Calu3 (cell line): ENCODE data around the gene MACF1. TPM values are rescaled to one million over a fixed set of nuclear protein-coding genes. Genes with fewer than 3 reads are reported as not detected.
A peak's percentile ranks its signal among the peaks of the same experiment; 100 is the strongest.

Experiments used
- BruUV-seq: library from RNA; stranded (reverse); fragments of 400-500 nt; replicated peaks from 2 replicates; lab custom pipeline; 2021; lab: Mats Ljungman, UMichigan
- CTCF ChIA-PET: fragments of 300-600 bp; sonication (Branson Sonifier 250); formaldehyde crosslinking; loops from one replicate; lab custom pipeline; 2022; ENCODE audit warnings: antibody characterized with exemption; lab: Charles Lee
- DNase-seq: peaks from one replicate; pipeline ENCODE4 v3.0.0; 2022
- H3K27ac Mint-ChIP-seq: one replicate; pipeline ENCODE4 v1.8.0; 2022; ENCODE audit warnings: mixed read lengths; ENCODE audit not compliant: unreplicated experiment
- H3K27me3 Mint-ChIP-seq: one replicate; pipeline ENCODE4 v1.8.0; 2022; ENCODE audit warnings: mixed read lengths; ENCODE audit not compliant: unreplicated experiment
- H3K36me3 Mint-ChIP-seq: one replicate; pipeline ENCODE4 v1.8.0; 2022; ENCODE audit warnings: mild to moderate bottlenecking, moderate library complexity, mixed read lengths; ENCODE audit not compliant: insufficient read depth, unreplicated experiment
- H3K4me1 Mint-ChIP-seq: one replicate; pipeline ENCODE4 v1.8.0; 2022; ENCODE audit warnings: mild to moderate bottlenecking, low read depth, mixed read lengths; ENCODE audit not compliant: unreplicated experiment
- H3K4me3 Mint-ChIP-seq: one replicate; pipeline ENCODE4 v1.8.0; 2022; ENCODE audit warnings: mild to moderate bottlenecking, low read depth, moderate library complexity, mixed read lengths; ENCODE audit not compliant: unreplicated experiment
- H3K9me3 Mint-ChIP-seq: one replicate; pipeline ENCODE4 v1.8.0; 2022; ENCODE audit warnings: low read depth, mixed read lengths; ENCODE audit not compliant: unreplicated experiment
- intact Hi-C: fragments of 100-400 bp; cut with micrococcal nuclease; formaldehyde crosslinking; loops from one replicate; pipeline ENCODE4 v1.10.0; 2022; ENCODE audit not compliant: unreplicated experiment
- total RNA-seq: library from RNA; stranded (reverse); gene quantifications from 2 replicates; pipeline ENCODE4 v1.2.3, GENCODE V29; 2022
- TF ChIP-seq, protein P1 (sequence below): fragments of 200-600 bp; IDR thresholded peaks from one replicate; pipeline ENCODE4 v1.8.0; 2022; ENCODE audit warnings: antibody characterized with exemption; ENCODE audit not compliant: unreplicated experiment

MACF1 gene
- total RNA-seq, 1 experiment from 2014 or later, result 705 TPM

DNA sequence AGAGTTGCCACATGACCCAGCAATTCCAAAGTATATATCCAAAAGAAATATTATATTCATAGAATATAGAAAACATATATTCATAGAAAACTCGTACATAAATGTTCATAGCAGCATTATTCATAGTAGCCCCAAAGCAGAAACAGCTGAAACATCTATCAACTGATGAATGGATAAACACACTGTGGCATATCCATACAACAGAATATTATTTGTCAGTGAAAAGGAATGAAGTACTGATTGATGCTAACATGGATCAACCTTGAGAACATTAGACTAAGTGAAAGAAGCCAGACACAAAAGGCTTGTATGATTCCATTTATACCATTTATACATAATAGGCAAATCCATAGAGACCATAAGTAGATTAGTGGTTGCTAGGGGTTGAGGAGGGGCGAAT lies 21.7 kb upstream of the MACF1 start:
- CTCF ChIA-PET, result interaction anchor here (2.1 kb wide), 1 partner anchor 9 kb away, joined by 17 read pairs; no protein-coding TSS in a partner anchor
- TF ChIP-seq, protein P1, sequence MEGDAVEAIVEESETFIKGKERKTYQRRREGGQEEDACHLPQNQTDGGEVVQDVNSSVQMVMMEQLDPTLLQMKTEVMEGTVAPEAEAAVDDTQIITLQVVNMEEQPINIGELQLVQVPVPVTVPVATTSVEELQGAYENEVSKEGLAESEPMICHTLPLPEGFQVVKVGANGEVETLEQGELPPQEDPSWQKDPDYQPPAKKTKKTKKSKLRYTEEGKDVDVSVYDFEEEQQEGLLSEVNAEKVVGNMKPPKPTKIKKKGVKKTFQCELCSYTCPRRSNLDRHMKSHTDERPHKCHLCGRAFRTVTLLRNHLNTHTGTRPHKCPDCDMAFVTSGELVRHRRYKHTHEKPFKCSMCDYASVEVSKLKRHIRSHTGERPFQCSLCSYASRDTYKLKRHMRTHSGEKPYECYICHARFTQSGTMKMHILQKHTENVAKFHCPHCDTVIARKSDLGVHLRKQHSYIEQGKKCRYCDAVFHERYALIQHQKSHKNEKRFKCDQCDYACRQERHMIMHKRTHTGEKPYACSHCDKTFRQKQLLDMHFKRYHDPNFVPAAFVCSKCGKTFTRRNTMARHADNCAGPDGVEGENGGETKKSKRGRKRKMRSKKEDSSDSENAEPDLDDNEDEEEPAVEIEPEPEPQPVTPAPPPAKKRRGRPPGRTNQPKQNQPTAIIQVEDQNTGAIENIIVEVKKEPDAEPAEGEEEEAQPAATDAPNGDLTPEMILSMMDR, result no peak
- no TSS peak for BruUV-seq
- no peak for DNase-seq
- peaks cover 84% of the 10 kb centered on the region for H3K4me1 Mint-ChIP-seq
- no peaks in the 10 kb centered on the region for H3K27me3 Mint-ChIP-seq
- peaks cover 38% of the 10 kb centered on the region for H3K36me3 Mint-ChIP-seq
- H3K4me3 Mint-ChIP-seq, result peak overlapping the region; percentile 51
- H3K9me3 Mint-ChIP-seq, result no peaks in the 10 kb centered on the region
- intact Hi-C loops, result loop anchor here (5.0 kb wide), 1 partner anchor 66 kb away; no protein-coding TSS in a partner anchor
- H3K27ac Mint-ChIP-seq, result peak overlapping the region; percentile 91

DNA sequence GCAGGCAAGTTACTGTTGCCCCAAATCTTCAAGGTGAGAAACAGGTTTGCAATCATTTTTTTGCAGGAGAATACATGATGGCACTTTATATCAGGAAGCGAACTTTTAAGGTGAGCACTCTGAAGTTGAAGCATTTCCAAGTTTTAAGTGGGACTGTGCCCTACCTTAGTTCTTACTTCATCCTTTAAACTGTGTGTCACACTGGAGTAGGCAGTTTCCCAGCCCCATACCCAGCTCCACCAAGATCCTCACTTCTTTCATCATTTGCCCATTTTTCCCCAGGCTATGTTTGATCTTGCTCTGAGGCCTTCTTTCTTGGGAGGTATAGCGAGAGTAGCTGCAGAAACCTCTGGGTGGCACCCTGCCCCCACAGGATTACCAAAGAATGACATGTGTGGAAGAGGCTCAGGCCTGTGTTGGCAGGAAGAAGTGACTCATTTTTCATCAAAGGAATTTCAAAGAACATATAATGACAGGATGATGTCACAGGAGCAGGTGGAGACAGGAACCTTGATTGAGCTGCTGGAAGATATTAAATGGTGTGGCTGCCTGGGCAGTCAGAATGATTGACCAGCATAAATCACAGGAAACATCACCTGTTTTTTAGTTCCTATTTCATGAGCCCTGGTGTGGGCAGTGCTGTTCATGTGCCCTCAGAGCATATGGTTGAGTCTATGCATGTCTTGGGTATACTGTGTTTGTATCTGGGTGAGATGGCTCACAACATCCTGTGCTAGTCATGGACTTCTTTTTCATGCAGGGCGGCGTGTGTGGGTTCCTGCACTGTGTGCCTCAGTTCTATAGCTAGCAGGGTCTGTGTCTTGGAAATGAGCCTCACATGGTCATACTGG lies 20.8 kb upstream of the MACF1 start:
- CTCF ChIA-PET, result interaction anchor here (0.6 to 2.1 kb wide), 11 partner anchors 9 to 227 kb away, joined by 3 to 17 read pairs (median 7); no protein-coding TSS in a partner anchor
- H3K27me3 Mint-ChIP-seq, result no peaks in the 10 kb centered on the region
- TF ChIP-seq, protein P1, result peak; percentile 48
- peak overlapping the region; percentile 51 for H3K4me3 Mint-ChIP-seq
- no TSS peak for BruUV-seq
- peak; percentile 89 for DNase-seq
- peaks cover 38% of the 10 kb centered on the region for H3K36me3 Mint-ChIP-seq
- peak overlapping the region; percentile 91 for H3K27ac Mint-ChIP-seq
- H3K9me3 Mint-ChIP-seq, result no peaks in the 10 kb centered on the region
- peaks cover 80% of the 10 kb centered on the region for H3K4me1 Mint-ChIP-seq
- intact Hi-C loops, result loop anchor here (5.0 kb wide), 1 partner anchor 66 kb away; no protein-coding TSS in a partner anchor

DNA sequence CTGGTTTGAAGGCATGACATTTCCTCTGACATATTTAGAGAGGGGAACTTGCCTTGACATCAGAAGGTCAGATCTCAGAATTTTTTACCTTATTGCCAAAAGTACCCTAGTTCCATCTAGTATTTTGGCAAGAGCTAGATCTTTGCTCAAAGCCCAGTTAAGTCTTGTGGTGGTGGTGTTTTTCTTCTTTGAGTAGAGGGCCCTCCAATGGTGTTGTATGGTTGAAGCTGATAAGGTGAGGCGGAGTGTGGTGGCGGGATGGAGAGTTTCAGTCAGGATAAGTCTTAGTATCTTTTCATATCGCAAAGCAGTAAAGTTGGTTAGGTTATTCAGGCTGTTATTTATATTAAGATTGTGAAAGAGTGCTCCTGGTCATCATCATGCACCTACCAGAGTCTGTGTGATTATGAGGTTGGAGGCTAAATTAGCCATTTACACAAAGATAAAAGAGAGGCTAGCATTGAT lies 20.1 kb upstream of the MACF1 start:
- CTCF ChIA-PET, result interaction anchor here (0.6 to 2.1 kb wide), 12 partner anchors 8 to 227 kb away, joined by 3 to 17 read pairs (median 7); no protein-coding TSS in a partner anchor
- no peaks in the 10 kb centered on the region for H3K9me3 Mint-ChIP-seq
- peak overlapping the region; percentile 91 for H3K27ac Mint-ChIP-seq
- TF ChIP-seq, protein P1, result no peak
- intact Hi-C loops, result loop anchor here (5.0 kb wide), 1 partner anchor 67 kb away; no protein-coding TSS in a partner anchor
- peaks cover 38% of the 10 kb centered on the region for H3K36me3 Mint-ChIP-seq
- H3K27me3 Mint-ChIP-seq, result no peaks in the 10 kb centered on the region
- DNase-seq, result no peak
- TSS peak; percentile 71 for BruUV-seq
- H3K4me1 Mint-ChIP-seq, result peaks cover 79% of the 10 kb centered on the region
- H3K4me3 Mint-ChIP-seq, result peak overlapping the region; percentile 51

DNA sequence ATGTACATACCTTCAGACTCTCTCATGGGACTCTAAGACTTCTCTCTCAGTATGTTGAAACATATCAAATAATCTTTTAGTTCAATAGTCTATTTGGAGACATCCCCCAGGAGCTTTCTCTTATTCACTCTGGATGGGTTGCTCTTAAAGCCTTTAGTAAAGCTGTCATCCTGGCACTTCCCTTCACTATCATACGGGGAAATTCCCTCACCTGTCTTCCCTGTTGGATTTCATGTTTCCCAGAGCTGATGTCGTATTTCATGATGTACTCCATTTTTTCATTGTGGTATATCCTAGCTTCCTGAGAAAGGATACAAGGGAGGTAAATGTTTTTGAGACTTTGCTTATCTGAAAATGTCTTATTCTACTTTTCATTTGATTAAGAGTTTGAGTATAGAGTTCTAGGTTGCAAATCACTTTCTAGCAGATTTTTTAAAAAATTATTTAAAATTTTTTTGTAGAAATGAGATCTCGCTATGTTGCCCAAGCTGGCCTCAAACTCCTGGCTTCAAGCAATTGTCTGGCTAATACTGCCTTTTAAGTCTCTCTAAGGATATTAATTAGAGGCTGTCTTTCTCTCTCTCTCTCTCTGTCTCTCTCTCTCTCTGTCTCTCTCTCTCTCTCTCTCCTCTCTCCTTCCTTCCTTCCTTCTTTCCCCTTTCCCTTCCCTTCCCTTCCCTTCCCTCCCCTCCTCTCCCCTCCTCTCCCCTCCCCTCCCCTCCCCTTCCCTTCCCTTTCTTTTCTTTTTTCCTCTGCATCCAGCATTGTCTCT lies 17.0 kb upstream of the MACF1 start:
- CTCF ChIA-PET, result interaction anchor here (0.6 to 0.7 kb wide), 3 partner anchors 248 to 483 kb away, joined by 3 to 4 read pairs (median 3); no protein-coding TSS in a partner anchor
- Mint-ChIP-seq H3K36me3 (peaks cover 43% of the 10 kb centered on the region), H3K27me3 (no peaks in the 10 kb centered on the region), H3K27ac (peak overlapping the region; percentile 91), H3K9me3 (no peaks in the 10 kb centered on the region), H3K4me3 (no peak overlapping the region), H3K4me1 (peaks cover 89% of the 10 kb centered on the region)
- intact Hi-C loops, result no loop called here
- TF ChIP-seq, protein P1, result no peak
- no peak for DNase-seq
- BruUV-seq, result no TSS peak
